ENCODE results near the gene SASH1.
A peak's percentile ranks its signal among the peaks of the same experiment; 100 is the strongest.

The SASH1 gene

DNA sequence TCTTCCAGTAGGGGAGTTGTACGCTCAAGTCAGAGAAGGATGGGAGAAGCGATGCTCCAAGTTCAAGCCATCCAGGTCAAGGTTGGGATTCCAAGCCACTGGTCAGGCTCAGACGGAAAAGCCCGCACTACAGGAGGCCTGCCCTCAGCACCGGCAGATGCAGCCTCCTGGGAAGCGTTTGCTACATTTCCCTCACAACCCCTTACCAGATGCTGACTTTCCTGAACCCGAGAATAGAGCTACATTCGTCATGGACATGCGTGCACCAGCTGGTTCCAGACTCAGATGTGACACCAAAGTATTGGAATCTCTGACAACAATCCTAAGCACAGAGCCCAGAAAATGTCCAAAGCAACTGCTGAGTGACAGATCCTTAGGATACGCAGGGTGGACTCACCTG lies 174.8 kb downstream of the SASH1 start (continued):
- TF ChIP-seq ZNF280D (tag by site-specific recombination; IDR thresholded peaks at IDR 0.05) (no peak), OSR2 (tag by site-specific recombination; IDR thresholded peaks at IDR 0.05) (no peak), ZBTB17 (tag by site-specific recombination; IDR thresholded peaks at IDR 0.05) (no peak), BCL11B (tag by site-specific recombination; IDR thresholded peaks at IDR 0.05; ENCODE audit: low read depth) (no peak), PBX3 (CRISPR knock-in tag; IDR thresholded peaks at IDR 0.05) (no peak), SALL2 (tag by site-specific recombination; IDR thresholded peaks at IDR 0.05; ENCODE audit: borderline replicate concordance) (no peak)

- H3K4me1 ChIP-seq (ENCODE audit: control insufficient read depth, insufficient read depth, low read length) = no peaks in the 10 kb centered on the region; the same call in 1 of the 2 replicates
- ChIA-PET POLR2A (no interaction called here), CTCF (interaction anchor here (1.0 kb wide), 1 partner anchor 11 kb away, joined by 3 read pairs; no protein-coding TSS in a partner anchor)
- H3K4me3 ChIP-seq (ENCODE audit: low read depth, low read length) = no peak overlapping the region
- H3K9me3 ChIP-seq (ENCODE audit: control insufficient read depth, insufficient read depth, low read depth, low read length) = no peaks in the 10 kb centered on the region
- H3K27ac ChIP-seq (ENCODE audit: extremely low read depth, low read depth, low read length) = no peak overlapping the region
- no peak for TF ChIP-seq ZNF16 (tag by site-specific recombination; IDR thresholded peaks at IDR 0.05; ENCODE audit: low read depth)
- peaks cover 3 to 33% of the 10 kb centered on the region in 2 experiments; a peak in 1 of 3 replicates for H3K36me3 ChIP-seq (ENCODE audit: control insufficient read depth in 2 of 2, insufficient read depth in 1 of 2, low read length in 2 of 2)
These were observed 176.0 kb downstream of the SASH1 start for GRCh38 chr6:148518511-148519156.

GRCh38 chr6:148520109-148520841 lies 177.6 kb downstream of the SASH1 start:
- POLR2A ChIA-PET = no interaction called here
- peak; percentile 89 for TF ChIP-seq PRDM1 (tag by site-specific recombination; IDR thresholded peaks at IDR 0.05)
- TF ChIP-seq ZNF501 (tag by site-specific recombination; IDR thresholded peaks at IDR 0.05) = no peak
- Histone ChIP-seq H3K36me3 (ENCODE audit: control insufficient read depth in 2 of 2, insufficient read depth in 1 of 2, low read length in 2 of 2) (peaks cover 3 to 37% of the 10 kb centered on the region in 2 experiments; a peak in 1 of 3 replicates), H3K27ac (ENCODE audit: extremely low read depth, low read depth, low read length) (no peak overlapping the region), H3K4me1 (ENCODE audit: control insufficient read depth, insufficient read depth, low read length) (no peaks in the 10 kb centered on the region; the same call in 1 of the 2 replicates), H3K4me3 (ENCODE audit: low read depth, low read length) (no peak overlapping the region), H3K9me3 (ENCODE audit: control insufficient read depth, insufficient read depth, low read depth, low read length) (no peaks in the 10 kb centered on the region)
- CTCF ChIA-PET = interaction anchor here (0.6 kb wide), 1 partner anchor 37 kb away, joined by 4 read pairs; no protein-coding TSS in a partner anchor

DNA sequence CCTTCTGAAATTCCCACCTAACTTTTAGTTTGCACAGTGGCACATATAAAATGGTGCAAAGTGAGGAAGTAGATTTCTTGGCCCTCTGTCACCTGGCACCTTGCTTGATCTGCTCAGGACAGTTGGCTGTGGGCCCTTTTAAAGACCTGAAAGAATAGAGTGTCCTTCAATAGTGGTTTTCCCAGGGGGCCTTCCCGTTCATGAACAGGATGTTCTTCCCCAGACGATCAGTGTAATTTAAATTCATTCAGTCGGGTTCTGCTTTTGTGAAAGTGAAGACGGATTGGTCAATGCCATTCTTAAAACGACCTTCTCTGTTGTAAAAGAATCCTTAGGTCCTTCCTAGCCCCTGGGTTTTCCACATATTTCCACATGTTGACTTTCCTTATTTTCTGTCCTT lies 178.5 kb downstream of the SASH1 start:
- Histone ChIP-seq H3K4me1 (ENCODE audit: control insufficient read depth, insufficient read depth, low read length) (no peaks in the 10 kb centered on the region; the same call in 1 of the 2 replicates), H3K27ac (ENCODE audit: extremely low read depth, low read depth, low read length) (no peak overlapping the region), H3K9me3 (ENCODE audit: control insufficient read depth, insufficient read depth, low read depth, low read length) (no peaks in the 10 kb centered on the region), H3K4me3 (ENCODE audit: low read depth, low read length) (no peak overlapping the region), H3K36me3 (ENCODE audit: control insufficient read depth in 2 of 2, insufficient read depth in 1 of 2, low read length in 2 of 2) (peaks cover 3 to 42% of the 10 kb centered on the region in 2 experiments; a peak in 1 of 3 replicates)
- TF ChIP-seq ZNF114 (tag by site-specific recombination; IDR thresholded peaks at IDR 0.05) (no peak), ZNF26 (tag by site-specific recombination; IDR thresholded peaks at IDR 0.05) (no peak), ZNF473 (tag by site-specific recombination; IDR thresholded peaks at IDR 0.05) (no peak), ZNF558 (tag by site-specific recombination; IDR thresholded peaks at IDR 0.05) (no peak), ZNF423 (tag by site-specific recombination; IDR thresholded peaks at IDR 0.05) (no peak), ZNF24 (tag by site-specific recombination; IDR thresholded peaks at IDR 0.05) (no peak), ZBTB8A (tag by site-specific recombination; IDR thresholded peaks at IDR 0.05) (no peak), KLF16 (tag by site-specific recombination; IDR thresholded peaks at IDR 0.05) (no peak), GLI4 (tag by site-specific recombination; IDR thresholded peaks at IDR 0.05) (no peak), ZNF530 (tag by site-specific recombination; IDR thresholded peaks at IDR 0.05; ENCODE audit: low read depth) (no peak)
- TF ChIP-seq, protein P1, sequence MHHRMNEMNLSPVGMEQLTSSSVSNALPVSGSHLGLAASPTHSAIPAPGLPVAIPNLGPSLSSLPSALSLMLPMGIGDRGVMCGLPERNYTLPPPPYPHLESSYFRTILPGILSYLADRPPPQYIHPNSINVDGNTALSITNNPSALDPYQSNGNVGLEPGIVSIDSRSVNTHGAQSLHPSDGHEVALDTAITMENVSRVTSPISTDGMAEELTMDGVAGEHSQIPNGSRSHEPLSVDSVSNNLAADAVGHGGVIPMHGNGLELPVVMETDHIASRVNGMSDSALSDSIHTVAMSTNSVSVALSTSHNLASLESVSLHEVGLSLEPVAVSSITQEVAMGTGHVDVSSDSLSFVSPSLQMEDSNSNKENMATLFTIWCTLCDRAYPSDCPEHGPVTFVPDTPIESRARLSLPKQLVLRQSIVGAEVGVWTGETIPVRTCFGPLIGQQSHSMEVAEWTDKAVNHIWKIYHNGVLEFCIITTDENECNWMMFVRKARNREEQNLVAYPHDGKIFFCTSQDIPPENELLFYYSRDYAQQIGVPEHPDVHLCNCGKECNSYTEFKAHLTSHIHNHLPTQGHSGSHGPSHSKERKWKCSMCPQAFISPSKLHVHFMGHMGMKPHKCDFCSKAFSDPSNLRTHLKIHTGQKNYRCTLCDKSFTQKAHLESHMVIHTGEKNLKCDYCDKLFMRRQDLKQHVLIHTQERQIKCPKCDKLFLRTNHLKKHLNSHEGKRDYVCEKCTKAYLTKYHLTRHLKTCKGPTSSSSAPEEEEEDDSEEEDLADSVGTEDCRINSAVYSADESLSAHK (tag by site-specific recombination; IDR thresholded peaks at IDR 0.05) = no peak
- POLR2A ChIA-PET = no interaction called here
- CTCF ChIA-PET = interaction anchor here (0.6 kb wide), 1 partner anchor 36 kb away, joined by 4 read pairs; no protein-coding TSS in a partner anchor

All from HEK293 (cell line).